A204.1 (cell line): ENCODE measurements around the gene LFNG.
"Not testable (repeated sequence)": the region's sequence is repeated elsewhere in the genome, so short reads cannot be mapped to it uniquely, and the experiment has no call there.

Experiments used
- FAIRE-seq: peaks from 2 replicates; lab custom pipeline; 2012; peaks lifted over from hg19 to GRCh38; lab: Jason Lieb, UNC

LFNG gene

DNA sequence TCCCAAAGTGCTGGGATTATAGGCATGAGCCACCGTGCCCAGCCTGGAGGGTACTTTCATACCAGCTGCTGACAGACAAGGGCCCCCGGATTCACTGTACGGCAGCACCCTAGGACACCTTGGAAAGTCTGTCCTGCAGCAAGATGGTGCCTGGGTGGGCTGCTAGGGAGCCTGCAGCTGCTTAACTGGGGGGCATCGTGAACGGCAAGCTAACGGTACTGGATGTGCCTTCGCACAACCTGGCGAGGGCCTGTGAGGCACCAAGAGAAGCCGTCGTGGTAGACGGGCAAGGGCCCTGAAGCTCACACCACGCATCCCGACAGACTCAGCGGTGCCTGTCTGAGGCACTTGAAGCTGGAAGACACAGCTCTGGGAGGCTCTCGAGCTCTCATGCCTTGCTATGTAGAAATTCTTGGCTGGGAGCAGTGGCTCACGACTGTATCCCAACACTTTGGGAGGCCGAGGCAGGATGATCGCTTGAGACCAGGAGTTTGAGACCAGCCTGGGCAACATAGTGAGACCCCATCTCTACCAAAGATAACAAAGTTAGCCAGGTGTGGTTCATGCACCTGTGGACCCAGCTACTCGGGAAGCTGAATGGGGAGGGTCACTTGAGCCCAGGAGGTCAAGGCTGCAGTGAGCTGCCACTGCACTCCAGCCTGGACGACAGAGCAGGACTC is 26.3 kb downstream of the LFNG start:
- FAIRE-seq, result no peak

DNA sequence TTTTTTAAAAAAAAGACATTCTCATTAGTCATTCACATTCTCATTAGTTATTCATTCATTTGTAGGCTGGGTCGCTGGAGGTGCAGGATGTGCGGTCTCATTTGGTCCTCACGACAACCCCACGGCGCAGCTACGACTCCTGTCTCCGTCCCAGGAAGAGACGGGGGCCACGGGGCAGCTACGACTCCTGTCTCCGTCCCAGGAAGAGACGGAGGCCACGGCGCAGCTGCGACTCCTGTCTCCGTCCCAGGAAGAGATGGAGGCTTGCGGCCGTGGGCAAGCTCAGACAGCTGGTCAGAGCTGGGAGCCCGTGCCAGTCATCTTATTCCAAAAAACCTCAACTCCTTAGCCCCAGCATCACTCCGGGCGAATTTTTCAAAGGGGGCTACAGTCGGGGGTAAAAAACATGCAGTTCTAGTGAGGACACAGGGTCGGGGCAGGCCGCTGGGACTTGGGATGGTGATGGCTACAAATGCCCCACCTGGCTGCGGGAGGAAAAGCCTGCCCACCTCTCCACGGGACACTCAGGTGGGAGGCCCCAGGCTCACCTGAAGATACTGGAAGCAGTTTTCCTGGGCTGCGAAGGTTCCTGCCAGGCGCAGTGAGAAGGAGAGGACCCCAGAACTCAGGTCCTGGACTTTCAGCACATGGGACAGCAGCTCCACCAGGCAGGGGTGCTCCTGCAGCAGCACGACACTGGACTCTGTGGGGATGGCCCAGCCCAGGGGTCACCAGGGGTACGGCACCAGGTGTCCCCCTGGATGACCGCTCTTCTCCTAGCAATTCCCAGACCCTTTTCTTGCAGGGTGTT is 27.4 kb downstream of the LFNG start:
- FAIRE-seq, result no peak

DNA sequence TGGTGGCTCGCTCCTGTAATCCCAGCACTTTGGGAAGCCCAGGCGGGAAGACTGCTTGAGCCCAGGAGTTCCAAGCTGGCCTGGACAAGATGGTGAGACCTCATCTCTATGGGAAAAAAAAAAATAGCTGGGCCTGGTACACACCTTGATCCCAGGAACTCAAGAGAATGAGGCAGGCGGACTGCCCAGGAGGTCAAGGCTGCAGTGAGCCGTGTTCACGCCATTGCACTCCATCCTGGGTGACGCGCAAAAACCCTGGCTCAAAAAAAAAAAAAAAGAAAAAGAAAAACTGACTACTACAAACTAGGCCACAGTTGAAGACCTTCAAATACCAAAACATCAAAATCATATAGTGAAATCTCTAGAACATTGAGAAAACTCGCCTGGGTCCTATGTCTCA is 31.8 kb downstream of the LFNG start:
- no peak for FAIRE-seq

DNA sequence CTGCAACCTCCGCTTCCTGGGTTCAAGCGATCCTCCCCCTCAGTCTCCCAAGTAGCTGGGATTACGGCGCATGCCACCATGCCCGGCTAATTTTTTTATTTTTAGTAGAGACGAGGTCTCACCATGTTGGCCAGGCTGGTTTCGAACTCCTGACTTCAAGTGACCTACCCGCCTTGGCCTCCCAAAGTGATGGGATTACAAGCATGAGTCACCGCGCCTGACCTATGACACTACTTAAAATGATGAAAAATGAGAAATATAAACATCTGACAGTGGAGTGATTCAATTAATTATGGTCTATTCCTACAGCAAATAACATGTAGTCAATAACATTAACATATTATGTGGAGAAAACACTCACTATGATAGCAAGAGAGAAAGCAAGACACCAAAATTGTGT is 33.5 kb downstream of the LFNG start:
- FAIRE-seq, result no peak

DNA sequence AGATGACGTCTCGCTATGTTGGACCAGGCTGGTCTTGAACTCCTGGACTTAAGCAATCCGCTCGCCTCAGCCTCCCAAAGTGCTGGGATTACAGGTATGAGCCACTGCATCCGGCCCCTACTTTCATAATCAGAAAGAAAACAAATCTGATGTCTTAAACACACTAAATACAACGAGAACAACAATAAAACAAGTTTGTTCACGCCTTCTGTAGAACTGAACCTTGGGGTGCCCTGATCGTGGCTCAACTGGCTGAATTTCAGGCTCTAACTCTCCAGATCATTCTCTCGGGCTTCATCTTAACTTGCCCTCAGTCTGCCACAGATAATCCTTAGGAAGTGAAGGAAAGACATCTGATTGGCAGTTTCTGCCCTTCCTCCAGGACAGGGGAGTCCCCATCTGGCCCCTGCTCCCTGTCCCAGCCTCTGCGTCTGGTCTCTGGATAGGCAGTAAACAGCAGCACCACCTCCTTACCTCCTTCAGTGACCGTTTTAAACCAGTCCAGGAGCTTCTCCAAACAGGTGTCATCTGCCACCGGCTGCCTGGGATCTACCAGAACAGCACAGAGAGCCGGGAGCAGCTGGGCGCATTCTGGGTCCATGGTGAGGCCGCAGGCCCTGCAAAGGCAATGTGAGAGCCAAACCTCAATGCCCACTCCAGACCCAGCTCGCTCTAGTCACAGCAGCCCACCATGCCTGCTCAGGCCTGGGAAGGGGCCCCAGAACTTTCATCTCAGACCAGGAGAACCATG is 34.4 kb downstream of the LFNG start:
- no peak for FAIRE-seq

DNA sequence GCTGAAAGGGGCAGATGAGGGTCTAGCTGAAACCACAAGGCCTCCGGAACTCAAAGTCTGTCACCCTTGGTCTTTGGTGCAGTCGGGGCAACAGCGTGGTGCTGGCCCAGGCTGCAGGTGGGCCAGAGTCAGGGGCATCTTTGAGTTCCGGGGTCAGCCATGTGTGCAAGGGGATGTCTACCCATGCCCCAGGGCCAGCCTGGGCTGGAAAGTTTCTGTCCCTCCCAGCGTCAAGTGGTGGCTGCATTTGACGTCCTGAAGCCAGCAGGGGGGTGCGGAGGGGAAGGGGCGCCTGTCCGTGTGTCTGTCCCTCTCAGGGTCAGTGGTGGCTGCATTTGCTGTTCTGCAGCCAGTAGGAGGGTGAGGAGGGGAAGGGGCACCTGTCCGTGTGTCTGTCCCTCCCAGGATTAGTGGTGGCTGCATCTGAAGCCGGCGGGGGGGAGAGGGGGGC is 35.1 kb downstream of the LFNG start:
- no peak for FAIRE-seq

DNA sequence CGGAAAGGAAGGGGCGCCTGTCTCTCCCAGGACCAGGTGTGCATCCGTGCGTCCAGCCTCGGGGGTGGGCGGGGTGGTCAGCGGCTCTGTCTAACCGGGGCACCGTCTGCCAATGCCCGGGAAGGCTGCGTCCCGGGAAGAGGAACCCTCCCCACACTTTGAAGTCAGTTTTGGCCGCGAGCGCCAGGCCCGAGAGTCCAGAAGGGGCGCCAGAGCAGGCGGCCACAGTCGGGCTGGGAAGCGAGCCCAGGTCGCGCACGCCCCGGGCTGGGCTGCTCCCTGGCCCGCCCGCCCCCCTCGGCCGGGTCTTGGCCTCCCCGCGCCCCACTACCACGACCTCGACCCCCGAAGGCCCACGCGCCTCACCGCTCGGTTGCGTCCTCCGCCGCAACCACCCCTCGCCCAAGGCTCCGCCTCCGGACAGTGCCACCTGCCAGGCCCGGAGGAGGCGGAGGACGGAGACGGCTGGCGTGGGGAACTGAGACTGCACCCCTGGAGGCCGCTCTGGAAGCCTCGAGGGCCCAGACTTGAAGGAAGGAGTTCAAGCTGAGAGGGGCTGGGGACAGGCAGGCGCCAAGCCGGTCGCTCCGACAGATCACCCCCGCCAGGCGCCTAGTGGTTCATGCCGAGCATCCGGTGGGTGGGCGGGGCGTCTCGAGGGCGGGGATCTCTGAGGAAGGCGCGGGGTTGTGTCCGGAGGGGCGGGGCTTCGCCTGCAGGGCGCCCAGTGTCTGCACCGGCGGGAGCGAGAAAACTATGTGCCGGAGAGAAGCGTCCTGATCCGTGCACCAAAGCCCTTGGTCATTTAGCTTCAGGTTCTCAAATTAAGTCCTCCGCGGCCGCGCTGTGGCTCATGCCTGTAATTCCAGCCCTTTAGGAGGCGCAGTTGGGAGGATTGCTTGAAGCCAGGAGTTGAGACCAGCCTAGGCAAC is 35.8 kb downstream of the LFNG start, which contains the start of gene BRAT1:
Gene BRAT1, minus strand, starts transcription at position 404 of the 932 bp plus-strand sequence. CDS start 1,093 bp downstream, outside the sequence.
- no peak for FAIRE-seq

DNA sequence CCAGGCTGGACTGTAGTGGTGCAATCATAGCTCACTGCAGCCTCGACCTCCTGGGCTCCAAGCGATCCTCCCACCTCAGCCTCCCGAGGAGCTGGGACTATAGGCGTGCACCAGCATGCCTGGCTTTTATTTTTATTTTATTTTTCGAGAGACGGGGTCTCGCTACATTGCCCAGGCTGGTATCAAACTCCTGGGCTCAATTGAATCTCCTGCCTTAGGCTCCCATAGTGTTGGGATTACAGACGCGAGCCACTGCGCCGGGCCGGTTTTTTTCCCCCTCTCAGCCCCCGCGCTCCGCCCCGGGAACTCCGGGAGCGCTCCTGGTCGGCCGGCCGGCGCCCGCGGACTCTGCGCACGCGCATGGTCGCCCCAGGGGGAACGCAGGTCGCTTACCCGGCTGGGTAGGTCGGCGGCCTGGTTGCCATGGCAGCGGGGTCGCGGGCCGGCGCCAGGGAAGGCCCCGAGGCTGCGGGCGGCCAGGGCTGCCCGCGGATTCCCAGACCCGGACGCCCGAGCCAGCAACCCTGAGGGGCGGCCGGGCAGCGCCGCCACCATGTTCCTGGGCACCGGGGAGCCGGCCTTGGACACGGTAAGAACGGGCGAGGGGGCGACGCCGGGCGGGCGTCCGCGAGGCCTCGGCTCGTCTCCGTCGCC is 39.2 kb downstream of the LFNG start, which contains the start of gene IQCE:
Gene IQCE, plus strand, starts transcription at position 351 of the 654 bp plus-strand sequence. Its CDS starts 203 bp downstream, at position 554.
- no peak for FAIRE-seq

DNA sequence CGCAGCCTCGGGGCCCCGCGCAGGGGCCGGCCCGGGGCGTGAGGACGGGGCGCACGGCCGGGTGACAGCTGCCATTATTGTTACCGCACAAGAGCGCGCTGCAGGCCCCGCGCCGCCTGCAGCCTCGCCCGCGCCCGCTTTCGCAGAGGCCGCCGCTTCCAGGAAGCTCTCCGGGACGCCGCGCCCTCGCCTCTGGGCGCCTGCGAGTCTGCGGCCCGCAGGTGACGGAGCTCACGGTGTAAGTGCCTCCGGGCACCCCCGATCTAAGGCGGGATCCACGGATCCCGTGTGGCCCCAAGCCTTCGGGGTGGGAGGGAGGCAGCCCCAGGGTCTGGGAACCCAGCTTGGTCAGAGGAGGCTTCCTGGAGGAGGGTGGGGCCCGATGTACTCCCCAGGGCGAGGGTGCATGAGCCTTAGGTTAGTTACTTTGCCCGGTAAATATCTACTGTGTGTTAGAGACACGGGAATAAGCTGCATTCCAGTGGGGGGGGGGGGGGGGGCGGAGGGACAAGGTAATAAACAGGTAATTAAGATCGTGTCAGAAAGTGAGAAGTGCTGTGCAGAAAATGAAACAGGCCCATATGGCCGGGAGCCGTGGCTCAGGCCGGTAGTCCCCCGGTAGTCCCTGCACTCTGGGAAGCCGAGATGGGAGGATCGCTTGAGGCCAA is 39.8 kb downstream of the LFNG start:
- no peak for FAIRE-seq

DNA sequence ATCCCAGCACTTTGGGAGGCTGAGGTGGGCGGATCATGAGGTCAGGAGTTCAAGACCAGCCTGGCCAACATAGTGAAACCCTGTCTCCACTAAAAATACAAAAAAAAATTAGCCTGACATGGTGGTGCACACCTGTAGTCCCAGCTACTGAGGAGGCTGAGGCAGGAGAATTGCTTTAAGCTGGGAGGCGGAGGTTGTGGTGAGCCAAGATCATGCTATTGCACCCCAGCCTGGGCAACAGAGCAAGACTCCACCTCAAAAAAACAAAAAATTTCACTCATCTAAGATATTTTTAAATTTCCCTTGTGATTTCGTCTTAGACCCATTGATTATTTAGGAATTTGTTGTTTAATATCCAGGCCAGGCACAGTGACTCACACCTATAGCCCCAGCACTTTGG is 44.4 kb downstream of the LFNG start:
- FAIRE-seq, result not testable (repeated sequence)

DNA sequence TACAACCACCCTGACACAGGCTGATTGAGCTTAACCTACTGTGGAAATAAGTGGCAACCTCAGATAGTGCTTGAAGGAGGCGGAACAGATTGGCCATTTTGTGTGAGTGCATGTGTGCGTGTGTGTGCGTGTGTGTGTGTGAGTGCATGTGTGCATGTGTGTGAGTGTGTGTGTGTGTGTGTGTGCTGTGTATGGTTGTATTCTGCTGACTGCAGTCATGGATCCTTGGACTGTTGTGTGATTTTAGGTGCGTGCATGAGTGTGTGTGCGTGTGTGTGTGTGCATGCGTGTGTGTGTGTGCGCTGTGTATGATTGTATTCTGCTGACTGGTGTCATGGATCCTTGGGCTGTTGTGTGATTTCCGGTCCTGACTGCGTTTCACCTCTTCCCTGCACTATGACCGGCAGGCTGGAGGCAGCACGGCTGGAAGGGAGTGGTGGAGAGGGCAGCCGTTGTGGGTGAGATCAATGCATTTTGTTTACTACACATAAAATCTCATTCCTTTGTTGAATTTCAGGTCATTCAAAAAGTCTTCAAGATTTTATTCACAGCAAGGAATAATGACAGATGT is 45.5 kb downstream of the LFNG start:
- FAIRE-seq, result no peak

DNA sequence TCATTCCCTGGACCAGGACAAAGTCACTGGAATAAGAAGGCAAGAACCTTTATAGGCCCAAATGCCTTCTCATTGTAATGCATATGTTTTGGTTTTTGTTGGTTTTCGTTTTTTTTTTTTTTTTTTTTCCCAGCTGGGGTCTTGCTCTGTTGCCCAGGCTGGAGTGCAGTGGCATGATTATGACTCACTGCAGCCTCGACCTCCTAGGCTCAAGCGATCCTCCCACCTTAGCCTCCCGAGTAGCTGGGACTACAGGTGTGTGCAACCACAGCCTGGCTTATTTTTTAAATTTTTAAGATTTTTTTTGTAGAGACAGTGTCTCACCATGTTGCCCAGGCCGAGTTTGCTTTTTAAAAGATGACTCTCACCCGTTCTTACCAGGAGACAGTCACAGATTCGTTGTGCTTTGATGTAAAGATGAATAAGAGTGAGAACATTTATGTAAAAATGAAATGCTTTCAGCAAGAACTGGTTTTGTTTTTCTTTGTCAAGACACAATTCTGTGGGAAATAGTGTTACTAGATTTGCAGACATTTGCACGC is 46.8 kb downstream of the LFNG start:
- FAIRE-seq, result no peak

DNA sequence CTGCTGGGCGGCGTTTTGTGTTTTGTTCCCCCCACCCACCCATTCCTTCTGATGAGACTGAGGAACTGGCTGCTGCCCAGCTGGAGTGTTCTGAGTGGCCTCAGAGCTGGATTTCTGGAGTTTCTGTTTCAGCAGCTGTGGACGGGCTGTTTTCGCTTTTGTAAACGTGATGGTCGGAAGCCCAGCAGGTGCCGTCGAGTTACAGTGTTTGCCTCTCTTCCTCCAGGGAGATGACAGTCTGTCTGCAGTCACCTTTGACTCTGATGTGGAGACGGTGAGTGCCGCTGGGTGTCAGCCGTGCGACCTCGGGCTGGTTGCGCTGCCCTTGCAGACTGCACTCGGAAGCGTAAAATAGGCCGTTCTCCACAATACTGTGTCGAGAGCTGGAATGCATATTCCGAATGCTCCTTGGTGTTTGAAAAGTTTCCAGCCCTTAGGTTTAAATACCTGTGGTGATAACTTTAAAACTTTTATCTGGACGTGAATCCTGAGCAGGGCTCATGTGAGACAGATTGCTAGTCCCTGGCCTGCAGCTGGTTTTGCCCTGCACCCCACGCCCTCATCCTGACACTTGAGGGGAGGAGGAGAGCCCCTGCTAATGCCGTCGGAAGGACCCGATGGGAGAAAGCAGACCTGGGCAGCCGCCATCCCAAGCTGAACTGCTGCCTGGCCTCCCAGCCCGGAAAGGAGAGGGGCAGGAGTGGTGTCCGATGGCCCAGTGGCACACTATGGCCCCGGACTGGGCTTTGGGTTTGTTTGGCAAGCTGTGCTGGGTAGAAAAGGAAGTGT is 47.5 kb downstream of the LFNG start:
- FAIRE-seq, result no peak

DNA sequence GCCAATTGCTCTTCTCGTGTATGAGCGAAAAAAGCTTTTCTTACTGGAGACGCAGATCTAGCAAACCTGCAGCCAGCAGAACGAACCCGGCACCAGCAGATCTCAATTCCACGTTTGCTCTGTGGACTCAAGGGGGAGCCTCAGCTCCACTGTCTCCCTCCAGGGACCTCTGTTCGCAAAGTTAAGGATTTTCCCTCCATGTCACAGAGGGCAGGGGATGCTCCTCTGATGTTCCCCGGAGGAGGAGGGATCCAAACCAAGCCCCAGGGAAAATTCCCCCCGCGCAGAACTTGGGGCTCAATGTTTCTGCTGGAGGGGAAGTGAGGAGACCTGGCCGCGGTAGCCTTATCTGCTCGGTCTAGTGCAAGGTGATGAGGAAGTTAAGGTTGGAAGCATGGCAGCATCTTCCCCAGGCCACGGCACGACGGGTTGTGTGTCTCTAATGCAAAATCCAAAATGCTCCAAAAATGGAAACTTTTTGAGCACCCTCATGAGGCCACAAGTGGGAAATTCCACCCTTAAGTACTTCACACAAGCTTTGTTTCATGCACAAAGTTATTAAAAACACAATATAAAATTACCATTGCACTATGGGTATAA is 48.2 kb downstream of the LFNG start:
- no peak for FAIRE-seq

DNA sequence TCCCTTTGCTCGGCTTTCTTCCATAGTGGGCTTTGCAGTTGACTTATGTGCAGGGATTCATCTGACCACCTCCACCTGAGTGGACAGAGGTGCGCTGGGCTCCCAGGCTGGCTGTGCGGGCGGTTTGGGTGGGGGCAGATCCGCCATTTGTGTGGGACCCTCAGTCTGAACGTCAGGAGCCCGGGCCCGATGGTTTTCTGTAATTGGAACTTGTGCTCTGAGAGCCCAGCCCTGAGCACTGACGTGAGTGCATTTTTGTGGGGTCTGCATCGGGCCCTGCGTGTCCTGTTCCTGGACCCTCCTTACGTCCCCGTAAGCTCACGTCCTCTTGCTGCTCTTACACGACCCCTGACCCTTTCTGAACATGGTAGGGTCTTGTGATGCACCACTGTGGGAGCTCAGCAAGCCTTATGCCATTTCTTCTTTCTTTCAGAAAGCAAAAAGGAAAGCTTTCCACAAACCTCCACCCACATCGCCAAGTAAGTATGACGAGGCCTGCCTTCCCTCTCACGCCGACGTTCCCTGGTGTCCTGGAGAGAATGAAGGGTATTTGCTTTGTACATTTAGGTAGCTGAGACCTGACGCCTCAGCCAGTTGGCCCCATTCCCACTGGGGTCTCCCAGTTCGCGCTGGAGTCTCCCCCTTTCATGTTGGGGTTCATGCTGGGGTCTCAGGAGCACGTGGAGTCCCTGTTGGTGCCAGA is 49.1 kb downstream of the LFNG start:
- no peak for FAIRE-seq

DNA sequence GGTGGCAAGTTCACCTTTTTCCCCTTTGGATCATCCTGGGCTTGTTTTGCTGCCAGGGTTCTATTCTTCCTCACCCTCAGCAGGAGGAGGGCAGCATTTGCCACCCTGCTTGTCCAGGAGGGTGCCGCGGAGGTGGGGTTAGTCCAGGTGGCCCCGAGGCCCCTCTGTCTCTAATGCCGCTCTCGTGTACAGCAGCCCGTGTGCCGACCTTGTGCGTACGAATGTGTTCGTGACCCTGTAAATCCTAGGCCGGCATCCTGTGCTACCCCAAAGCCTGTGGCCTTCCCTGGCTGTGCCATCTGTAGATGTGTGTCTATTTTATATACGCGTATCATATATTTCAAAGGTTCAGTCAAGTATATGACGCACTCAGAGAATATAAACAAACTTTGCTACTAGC is 49.8 kb downstream of the LFNG start:
- no peak for FAIRE-seq

DNA sequence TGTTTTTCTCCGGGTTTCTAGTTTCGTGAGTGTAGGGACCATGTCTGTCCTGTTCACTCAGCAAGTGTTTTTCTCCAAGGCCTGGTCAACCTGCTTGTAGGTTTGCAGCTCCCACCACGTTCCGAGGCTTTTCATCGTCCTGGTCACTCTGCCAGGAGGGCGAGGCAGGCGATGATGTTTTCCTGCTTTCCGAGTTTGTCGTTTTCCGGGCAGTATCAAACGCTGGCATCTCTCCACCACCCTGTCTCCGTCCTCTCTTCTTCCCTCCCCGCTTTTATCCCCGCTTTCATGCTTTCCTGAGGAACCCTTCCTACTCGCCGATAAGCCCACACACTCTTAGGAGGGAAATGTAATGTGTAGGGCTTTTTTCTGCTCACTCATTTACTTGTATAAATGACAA is 50.4 kb downstream of the LFNG start:
- FAIRE-seq, result no peak

DNA sequence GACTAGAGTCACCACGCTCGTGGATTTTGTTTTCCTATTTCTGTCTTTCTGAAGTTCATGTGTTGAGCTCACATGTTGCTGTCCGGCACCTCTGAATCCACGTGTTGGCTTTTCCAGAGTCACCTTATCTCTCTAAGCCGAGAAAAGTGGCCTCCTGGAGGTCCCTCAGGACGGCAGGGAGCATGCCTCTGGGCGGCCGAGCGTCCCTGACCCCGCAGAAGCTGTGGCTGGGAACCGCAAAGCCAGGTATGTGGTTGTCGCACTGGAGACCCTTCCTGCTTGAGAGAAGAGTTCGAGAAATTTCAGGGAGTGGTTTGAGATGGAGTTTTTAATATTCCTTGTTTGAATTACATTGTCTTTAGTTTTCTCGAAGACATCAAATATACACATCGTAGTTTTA is 51.8 kb downstream of the LFNG start:
- FAIRE-seq, result no peak
